HG03565 (cell line): ENCODE measurements around the gene VWC2.

Experiments used
- ATAC-seq: cut with Tn5 transposase; IDR thresholded peaks from one replicate; pipeline ENCODE4 v1.9.1; 2021; ENCODE audit warnings: mild to moderate bottlenecking, moderate library complexity; ENCODE audit not compliant: unreplicated experiment

The VWC2 gene

DNA sequence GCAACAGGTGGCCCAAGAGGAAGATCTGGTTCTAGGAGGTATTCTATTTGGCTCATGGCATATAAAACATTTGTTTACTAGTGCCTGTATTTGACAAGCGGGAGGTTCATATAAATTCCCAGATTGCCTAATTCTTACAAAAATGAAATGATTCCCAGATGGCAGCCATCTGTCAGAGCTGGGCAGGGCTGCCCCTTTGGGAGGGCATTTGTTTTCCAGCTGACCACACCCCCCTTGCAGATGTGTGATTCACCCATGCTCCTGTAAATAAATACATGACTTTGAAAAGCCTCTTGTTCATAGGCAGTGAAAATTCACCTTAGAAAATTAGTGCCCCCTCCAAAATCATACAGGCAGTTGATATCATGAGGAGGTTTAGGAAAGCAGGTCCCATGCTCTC is 8.6 kb downstream of the VWC2 start:
- no peak for ATAC-seq

DNA sequence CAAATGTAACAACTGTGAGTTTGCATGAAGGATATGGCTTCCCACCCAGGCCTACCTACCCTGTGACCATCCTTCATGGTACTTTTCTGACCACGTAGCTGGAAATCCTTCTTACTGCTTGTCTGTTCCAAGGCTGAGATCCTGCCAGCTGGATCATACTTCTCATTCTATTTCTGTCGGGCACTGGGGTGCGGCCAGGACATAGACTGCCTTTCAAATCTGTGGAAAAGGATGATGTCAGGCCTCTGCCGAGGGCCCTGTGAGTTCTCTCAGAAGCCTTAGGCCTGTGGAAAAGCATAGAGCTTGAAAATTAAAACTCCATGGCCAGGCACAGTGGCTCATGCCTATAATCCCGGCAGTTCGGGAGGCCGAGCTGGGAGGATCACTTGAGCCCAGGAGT is 10.0 kb downstream of the VWC2 start:
- no peak for ATAC-seq

DNA sequence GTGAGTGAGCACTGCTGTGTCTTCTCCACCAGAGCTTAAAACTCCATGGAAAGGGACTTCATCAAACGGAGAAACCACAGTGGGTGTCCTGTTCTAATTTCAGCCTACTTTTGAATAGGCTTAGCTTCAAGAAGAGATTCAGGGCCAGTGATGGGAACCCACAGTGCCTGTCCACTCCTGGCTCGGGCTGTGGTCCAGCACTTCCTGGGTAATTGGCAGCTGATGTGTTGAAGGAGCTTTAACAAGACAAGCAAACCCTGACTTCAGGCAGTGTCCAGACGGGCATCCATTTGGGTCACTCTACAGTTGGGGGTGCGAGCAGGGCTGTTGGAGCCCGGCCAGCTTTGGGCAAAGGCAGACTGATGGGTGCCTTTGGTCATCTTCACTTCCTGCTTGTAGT is 14.5 kb downstream of the VWC2 start:
- no peak for ATAC-seq

DNA sequence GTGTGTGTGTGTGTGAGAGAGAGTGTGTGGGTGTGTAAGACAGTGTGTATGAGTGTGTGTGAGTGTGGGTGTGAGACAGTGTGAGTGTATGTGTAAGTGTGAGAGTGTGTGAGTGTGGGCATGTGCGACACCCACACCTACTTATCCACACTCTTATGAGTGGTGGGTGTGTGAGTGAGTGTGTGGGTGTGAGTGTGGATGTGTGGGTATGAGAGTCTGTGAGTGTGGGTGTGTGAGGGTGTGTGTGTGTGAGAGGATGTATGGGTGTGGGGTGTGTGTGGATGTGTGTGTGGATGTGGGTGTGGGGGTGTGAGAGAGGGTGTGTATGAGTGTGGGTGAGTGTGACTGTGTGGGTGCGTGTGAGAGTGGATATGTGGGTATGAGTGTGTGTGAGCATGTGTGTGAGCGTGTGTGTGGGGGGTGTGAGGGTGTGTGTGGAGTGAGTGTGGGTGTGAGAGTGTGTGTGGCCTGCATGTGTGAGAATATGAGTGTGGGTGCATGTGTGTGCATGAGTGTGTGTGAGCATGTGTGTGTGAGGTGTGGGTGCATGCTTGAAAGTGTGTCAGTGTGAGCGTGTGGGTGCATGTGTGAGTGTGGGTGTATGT is 15.1 kb downstream of the VWC2 start:
- ATAC-seq, result no peak

DNA sequence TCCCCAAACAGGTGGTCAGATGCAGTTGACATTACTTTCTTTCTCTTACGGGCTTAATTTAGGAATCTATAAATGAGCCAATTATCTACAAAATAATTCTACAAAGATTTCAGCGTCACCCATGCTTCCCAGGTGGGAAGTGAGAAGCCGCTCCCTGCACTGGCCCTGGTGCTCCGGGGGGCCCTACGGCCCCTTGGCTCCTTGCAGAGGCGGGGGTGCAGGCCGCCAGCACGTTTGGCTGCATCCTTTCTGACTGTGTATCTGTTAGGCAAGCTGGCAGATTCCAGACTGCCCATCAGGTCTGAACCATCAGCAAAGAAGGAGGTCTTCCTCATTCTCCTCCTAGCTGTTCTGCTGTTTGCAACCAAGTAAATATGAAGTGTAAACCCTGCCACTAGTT is 16.3 kb downstream of the VWC2 start:
- no peak for ATAC-seq

DNA sequence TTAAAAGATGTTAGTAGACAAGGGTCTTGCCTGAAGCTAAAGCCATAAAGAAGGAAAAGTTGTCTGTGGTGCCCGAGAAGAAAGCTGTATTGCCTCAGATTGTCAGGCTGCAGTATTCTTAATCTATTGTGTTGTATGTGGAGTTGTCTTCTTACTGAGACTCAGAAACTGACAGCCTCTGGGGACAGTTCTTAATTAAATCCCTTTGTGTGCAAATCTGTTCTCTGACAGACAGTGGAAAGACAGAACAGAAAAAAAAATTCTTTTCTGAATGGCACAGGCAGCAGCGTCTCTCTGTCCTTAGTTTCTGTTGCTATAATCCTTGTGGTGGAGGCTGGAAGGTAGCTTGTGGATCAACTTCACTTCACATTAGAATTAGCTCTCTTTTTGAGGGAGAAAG is 16.8 kb downstream of the VWC2 start:
- no peak for ATAC-seq

GRCh38 chr7:49791088-49791741 is 17.8 kb downstream of the VWC2 start:
- ATAC-seq, result peak; percentile 87

DNA sequence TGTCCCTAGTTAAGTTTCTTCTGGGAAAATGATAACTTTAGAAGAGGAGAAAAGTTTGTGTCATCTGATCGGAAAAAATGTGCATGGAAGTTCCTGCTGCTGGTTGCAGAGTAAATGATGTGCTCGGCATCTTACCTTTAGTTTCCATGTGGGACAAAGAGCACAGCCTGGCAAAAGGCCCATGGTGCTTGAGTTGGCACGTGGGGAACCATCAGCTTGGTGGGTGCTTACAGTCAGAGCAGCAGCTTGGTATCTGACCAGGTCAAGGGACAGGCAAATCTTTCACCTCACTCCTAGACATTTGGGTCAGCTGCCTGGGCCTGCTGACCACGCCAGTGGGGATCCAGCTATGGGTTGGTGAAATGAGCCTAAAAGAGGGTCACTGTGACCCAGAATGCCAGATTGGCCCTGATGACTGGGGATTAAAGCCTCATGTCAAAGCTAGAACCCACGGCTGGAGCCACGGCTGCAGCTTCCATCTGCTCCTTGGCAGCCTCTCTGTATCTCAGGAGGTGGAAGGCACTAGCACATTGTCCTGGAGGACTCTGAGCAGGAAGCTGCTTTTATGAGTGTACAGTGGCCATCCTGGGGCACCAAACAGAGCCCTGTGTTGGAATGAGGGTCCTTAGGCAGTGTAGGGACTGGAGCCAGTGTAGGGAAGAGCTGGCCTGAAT is 24.7 kb downstream of the VWC2 start:
- no peak for ATAC-seq

DNA sequence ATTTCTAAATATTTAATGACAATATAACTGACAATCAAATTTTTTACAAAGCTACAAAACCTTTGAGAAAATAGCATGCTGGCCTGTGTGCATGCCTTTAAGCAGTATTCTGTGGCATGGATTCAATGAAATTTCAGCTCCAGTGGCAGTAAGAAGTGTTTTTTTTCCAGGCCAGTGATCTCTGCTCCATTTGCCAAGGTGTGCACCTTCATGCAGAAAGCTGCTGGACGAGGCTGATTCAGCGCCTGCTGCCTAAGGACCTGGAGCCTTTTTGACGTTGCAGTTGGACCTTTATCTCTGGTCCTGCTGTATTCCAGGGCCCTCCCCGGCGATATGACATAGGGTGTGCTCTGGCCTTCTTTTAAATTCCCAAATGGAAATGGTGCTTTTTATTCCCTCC is 26.6 kb downstream of the VWC2 start:
- no peak for ATAC-seq

DNA sequence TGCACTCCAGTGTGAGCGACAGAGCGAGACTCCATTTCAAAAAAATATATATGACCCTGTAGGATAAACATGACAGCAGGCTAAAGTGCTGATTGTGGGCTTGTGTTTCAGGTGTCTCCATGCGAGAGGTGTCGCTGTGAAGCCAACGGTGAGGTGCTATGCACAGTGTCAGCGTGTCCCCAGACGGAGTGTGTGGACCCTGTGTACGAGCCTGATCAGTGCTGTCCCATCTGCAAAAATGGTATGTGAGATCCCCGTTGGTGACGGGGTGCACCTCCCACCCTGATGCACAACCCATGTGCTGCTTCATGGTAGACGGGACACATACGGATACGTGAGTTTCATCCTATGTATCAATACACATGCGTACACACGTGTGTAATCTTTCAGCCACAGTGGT is 29.2 kb downstream of the VWC2 start:
- no peak for ATAC-seq

DNA sequence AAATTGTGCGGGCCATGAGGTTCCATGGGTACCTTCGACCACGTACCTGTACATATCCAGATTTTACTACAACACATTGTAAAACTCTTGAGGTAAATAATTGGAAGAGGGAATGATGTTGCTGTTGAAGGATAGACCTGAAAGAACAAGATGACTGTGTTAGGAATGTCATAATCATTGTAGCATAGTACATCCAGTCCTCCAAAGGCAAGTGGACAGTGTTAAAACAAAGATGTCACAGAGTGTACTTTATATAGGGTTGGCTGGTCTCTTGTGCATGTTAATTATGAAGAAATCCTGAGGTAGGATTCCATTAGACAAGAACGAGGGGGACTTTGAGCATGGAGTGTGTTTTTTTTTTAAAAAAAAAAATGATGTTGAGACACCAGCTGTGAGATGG is 30.4 kb downstream of the VWC2 start:
- no peak for ATAC-seq

DNA sequence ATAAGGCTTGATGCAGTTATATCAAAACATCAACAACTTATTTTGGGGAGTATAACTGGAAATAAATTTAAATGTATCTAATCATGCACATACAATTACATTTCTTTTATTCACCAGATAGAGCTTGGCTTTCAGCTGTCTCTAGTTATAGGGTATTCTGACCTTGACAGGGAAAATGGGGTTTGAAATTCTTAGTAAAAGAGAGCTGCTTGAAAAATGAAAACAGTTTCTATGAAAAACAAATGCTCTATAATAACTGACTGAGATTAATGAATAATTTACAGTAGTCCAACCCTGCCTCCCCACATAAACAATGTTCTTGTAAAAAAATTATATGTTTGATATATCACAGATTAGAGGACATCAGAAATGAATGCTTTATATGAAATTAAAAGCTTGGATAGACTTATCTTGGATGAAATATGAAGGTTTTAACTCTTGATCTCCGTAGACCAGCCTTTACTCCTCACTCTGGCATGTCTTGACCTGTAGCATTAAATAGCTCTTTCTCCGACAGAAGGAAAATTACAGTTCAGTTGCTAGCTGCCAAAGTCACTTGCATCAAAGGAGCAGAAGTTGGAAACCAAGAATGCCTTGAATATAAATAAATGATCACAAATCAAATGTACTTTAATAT is 32.1 kb downstream of the VWC2 start:
- ATAC-seq, result no peak

- no peak for ATAC-seq
These were observed 39.1 kb downstream of the VWC2 start for GRCh38 chr7:49812534-49812933.

GRCh38 chr7:49817279-49817678 is 43.8 kb downstream of the VWC2 start:
- ATAC-seq, result no peak

GRCh38 chr7:49821181-49821580 is 47.7 kb downstream of the VWC2 start:
- no peak for ATAC-seq

- no peak for ATAC-seq
These were observed 49.4 kb downstream of the VWC2 start for GRCh38 chr7:49822856-49823255.

- no peak for ATAC-seq
These were observed 50.1 kb downstream of the VWC2 start for GRCh38 chr7:49823566-49823965.

DNA sequence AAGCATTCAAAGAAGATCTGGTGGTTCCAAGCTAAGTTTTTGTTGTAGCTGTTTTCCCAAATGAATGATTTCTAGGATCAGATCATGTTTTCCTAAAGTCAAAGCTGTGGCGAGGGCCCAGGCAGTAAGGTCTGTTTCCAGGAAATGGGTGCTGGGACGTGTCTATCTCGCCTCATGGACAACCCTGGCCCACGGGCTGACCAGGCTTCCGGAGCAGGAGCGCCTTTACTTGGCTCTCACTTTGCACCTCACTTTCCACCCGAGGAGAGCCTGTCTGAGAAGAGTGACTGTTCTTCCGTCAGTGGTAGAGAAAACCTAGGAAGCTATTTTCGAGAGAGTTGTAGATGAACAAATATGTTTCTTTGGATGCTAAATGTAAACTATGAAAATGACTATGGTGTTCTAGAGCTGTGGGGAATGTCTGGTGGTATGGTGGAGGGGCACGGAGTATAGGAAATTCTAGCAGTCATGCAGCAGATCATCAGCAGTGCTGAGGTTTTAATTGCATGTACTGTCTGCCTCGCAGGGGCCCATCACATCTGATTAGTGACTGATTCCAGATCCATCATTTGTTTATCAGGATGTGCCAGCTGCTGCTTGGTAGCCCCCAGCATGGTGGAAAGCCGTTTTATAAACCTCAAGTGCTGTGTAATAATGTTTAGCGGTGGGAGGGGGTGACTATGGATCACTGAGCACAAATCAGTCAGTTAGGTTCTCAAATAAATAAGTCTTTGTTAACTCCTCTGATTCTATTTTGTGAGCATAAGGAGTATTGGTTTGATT is 66.6 kb downstream of the VWC2 start:
- no peak for ATAC-seq

DNA sequence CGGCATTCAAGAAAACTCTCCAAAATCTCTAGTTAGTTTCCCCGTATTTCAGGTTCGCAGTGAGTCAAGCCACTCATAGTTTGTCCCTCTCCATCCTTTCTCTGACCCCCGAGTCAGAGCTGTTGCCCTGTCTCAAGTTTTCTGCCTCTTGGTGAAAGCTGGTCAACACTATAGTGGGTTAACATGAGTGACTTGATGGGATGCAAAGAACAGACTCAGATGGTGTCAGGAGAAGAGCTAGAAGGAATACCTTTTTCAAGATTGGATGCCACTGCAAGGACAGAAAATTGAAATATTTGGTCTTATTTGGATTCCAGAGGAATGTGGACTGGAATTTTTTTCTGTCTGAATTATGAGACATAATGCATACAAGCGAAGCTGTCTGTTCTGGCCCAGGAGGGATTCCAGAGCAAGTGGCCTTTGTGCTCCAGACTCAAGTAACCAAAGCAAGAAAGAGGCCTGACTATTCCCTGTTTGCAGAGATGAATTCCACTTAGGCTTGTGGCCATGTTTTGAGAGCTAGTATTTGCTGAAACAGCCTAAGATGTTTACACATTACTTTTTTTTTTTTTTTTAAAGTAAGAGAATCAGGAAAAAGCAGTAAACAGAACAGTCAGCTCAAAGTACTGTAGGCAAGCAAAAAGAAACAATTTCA is 67.4 kb downstream of the VWC2 start:
- ATAC-seq, result no peak

GRCh38 chr7:49845626-49846025 is 72.2 kb downstream of the VWC2 start:
- ATAC-seq, result no peak
